GM12878 (cell line): Measurements from ENCODE around the gene CEP97. TPM values are rescaled to one million over a fixed set of nuclear protein-coding genes. Genes with fewer than 3 reads are reported as not detected.
"Not testable (repeated sequence)": the region's sequence is repeated elsewhere in the genome, so short reads cannot be mapped to it uniquely, and the experiment has no call there.

Experiments
- ATAC-seq: fragments of 200-7000 bp; cut with Tn5 transposase; 3 replicates; pipeline ENCODE4 v1.9.1; 2020; ENCODE audit warnings: mild to moderate bottlenecking, moderate library complexity
- BruUV-seq: library from RNA; stranded (reverse); fragments of 400-500 nt; replicated peaks from 2 replicates; lab custom pipeline; 2021; lab: Mats Ljungman, UMichigan
- CTCF ChIA-PET: fragments of 300-600 bp; sonication (Branson Sonifier 250); formaldehyde crosslinking; extraction: SDS; loops from one replicate; lab custom pipeline; 2021; ENCODE audit warnings: inconsistent platforms; lab: Yijun Ruan, JAX
- POLR2A ChIA-PET: fragments of 350-600 bp; formaldehyde crosslinking; extraction: SDS; loops from one replicate; lab custom pipeline; 2021; ENCODE audit warnings: inconsistent platforms; lab: Charles Lee
- RAD21 ChIA-PET: fragments of 300-600 bp; sonication (Branson Sonifier 250); formaldehyde crosslinking; loops from one replicate; lab custom pipeline; 2023; ENCODE audit warnings: antibody characterized with exemption; ENCODE audit not compliant: unreplicated experiment; lab: Charles Lee
- SMC1A ChIA-PET: fragments of 300-600 bp; sonication (Branson Sonifier 250); formaldehyde crosslinking; loops from one replicate; lab custom pipeline; 2023; ENCODE audit not compliant: unreplicated experiment, uncharacterized antibody; lab: Charles Lee
- DNase-seq: peaks from one replicate; pipeline ENCODE4 v3.0.0-alpha.2; 2011; ENCODE audit warnings: low read depth, low spot score
- FAIRE-seq: peaks from 3 replicates; lab custom pipeline; 2011; peaks lifted over from hg19 to GRCh38; lab: Jason Lieb, UNC
- H2AFZ ChIP-seq: 2 replicates; pipeline ENCODE4 v1.6.0; 2011; ENCODE audit warnings: low read depth, low read length, control low read depth; ENCODE audit not compliant: control insufficient read depth
- H3K27ac ChIP-seq: 2 replicates; pipeline ENCODE4 v1.5.1; 2011; ENCODE audit warnings: control low read depth; ENCODE audit not compliant: control insufficient read depth, insufficient read depth
- H3K27me3 ChIP-seq, 2 experiments: replicated peaks in 1 of 2; 2 replicates each; pipeline versions ENCODE4 v1.6.0 to v1.6.1; 2011; ENCODE audit warnings: low read length in 1 of 2; ENCODE audit not compliant: control insufficient read depth in 2 of 2, insufficient read depth in 2 of 2
- H3K36me3 ChIP-seq, 2 experiments: 2 replicates each; pipeline ENCODE4 v1.5.1; 2011; ENCODE audit warnings: low read length in 1 of 2; ENCODE audit not compliant: control insufficient read depth in 2 of 2, insufficient read depth in 2 of 2
- H3K4me1 ChIP-seq: 2 replicates; pipeline ENCODE4 v1.6.1; 2011; ENCODE audit warnings: mild to moderate bottlenecking, low read length, moderate library complexity, mixed read lengths; ENCODE audit not compliant: control insufficient read depth, insufficient read depth
- H3K4me2 ChIP-seq: 2 replicates; pipeline ENCODE4 v1.6.0; 2011; ENCODE audit warnings: control low read depth; ENCODE audit not compliant: control insufficient read depth, insufficient read depth
- H3K4me3 ChIP-seq: fragments of 200-600 bp; sonication (generic); 2 replicates; pipeline ENCODE4 v1.5.1; 2016
- H3K79me2 ChIP-seq: 2 replicates; pipeline ENCODE4 v1.6.0; 2011; ENCODE audit warnings: low read length; ENCODE audit not compliant: control insufficient read depth, insufficient read depth
- H3K9ac ChIP-seq: 2 replicates; pipeline ENCODE4 v1.8.0; 2011; ENCODE audit warnings: low read length, control low read depth, mixed read lengths; ENCODE audit not compliant: control insufficient read depth, insufficient read depth
- H3K9me3 ChIP-seq: replicated peaks from 3 replicates; pipeline ENCODE4 v1.5.1; 2011; ENCODE audit warnings: mild to moderate bottlenecking, low read length; ENCODE audit not compliant: control insufficient read depth, insufficient read depth
- H4K20me1 ChIP-seq: 2 replicates; pipeline ENCODE4 v1.6.0; 2011; ENCODE audit not compliant: control insufficient read depth, insufficient read depth
- EED ChIP-seq: sonication (generic); IDR thresholded peaks from 2 replicates; pipeline ENCODE4 v1.6.1; 2016; ENCODE audit warnings: antibody characterized with exemption, low read depth
- GABPA ChIP-seq: IDR thresholded peaks from 2 replicates; pipeline ENCODE4 v1.6.1; 2014; ENCODE audit warnings: antibody characterized with exemption, low read depth, mild to moderate bottlenecking, inconsistent platforms
- HCFC1 ChIP-seq: fragments of 150-350 bp; IDR thresholded peaks from 2 replicates; pipeline ENCODE4 v1.6.1; 2014; ENCODE audit warnings: low read length
- HDAC2 ChIP-seq: fragments of 200-600 bp; sonication (generic); IDR thresholded peaks from 2 replicates; pipeline ENCODE4 v1.6.1; 2017
- LARP7 ChIP-seq: fragments of 450-650 bp; IDR thresholded peaks from 2 replicates; pipeline ENCODE4 v1.6.1; 2017; ENCODE audit warnings: mild to moderate bottlenecking
- MTA3 ChIP-seq: IDR thresholded peaks from 2 replicates; pipeline ENCODE4 v1.6.1; 2012; ENCODE audit warnings: low read length, inconsistent platforms, borderline replicate concordance
- MXI1 ChIP-seq: fragments of 150-350 bp; IDR thresholded peaks from 2 replicates; pipeline ENCODE4 v1.6.1; 2011; ENCODE audit warnings: low read depth, mild to moderate bottlenecking, inconsistent platforms, low read length, improper control_type of control experiment
- NFYA ChIP-seq: IDR thresholded peaks from 2 replicates; pipeline ENCODE4 v1.6.1; 2011; ENCODE audit warnings: low read depth, mild to moderate bottlenecking, low read length, improper control_type of control experiment, borderline replicate concordance
- SUPT20H ChIP-seq: IDR thresholded peaks from 2 replicates; pipeline ENCODE4 v1.6.1; 2011; ENCODE audit warnings: low read depth, mild to moderate bottlenecking, low read length, moderate library complexity, borderline replicate concordance; ENCODE audit not compliant: control insufficient read depth
- TCF7 ChIP-seq: IDR thresholded peaks from 2 replicates; pipeline ENCODE4 v1.6.1; 2014; ENCODE audit warnings: antibody characterized with exemption, borderline replicate concordance
- YBX1 ChIP-seq: fragments of 450-650 bp; IDR thresholded peaks from 2 replicates; pipeline ENCODE4 v1.6.1; 2016; ENCODE audit warnings: antibody characterized with exemption
- ZNF384 ChIP-seq: IDR thresholded peaks from 2 replicates; pipeline ENCODE4 v1.6.1; 2012; ENCODE audit warnings: low read depth, mild to moderate bottlenecking, low read length, improper control_type of control experiment, borderline replicate concordance
- WGBS: methylation state at CpG from one replicate; pipeline ENCODE4 v1.1.6; 2016; ENCODE audit warnings: low lambda C conversion rate; ENCODE audit not compliant: insufficient replicate concordance, insufficient coverage; ENCODE audit errors: missing lambda C conversion rate; 5-methylcytosine and 5-hydroxymethylcytosine counted together
- in situ Hi-C: fragments of 300-500 bp; cut with MboI; formaldehyde crosslinking; loops from 9 replicates; pipeline ENCODE4 v1.14.3; 2018; ENCODE audit warnings: mixed read lengths
- intact Hi-C: fragments of 100-400 bp; cut with micrococcal nuclease; formaldehyde crosslinking; loops from one replicate; pipeline ENCODE4 v1.14.2; 2022; ENCODE audit not compliant: unreplicated experiment
- polyA plus RNA-seq, 11 experiments: library from polyadenylated mRNA; depleted of rRNA in 4 of 11; unstranded in 6 of 11; stranded (reverse) in 5 of 11; fragments of >200 nt; fragmentation: Nextera tagmentation in 4 of 11; fragmentation: Illumina TruSeq in 1 of 11; extraction: Ambion mirVana in 4 of 11; extraction: Trizol in 1 of 11; gene quantifications; 1 replicate in 1 of 11; 2 replicates in 10 of 11; pipeline versions ENCODE4 v1.2.1 to v1.2.3, GENCODE V29; 2011 to 2016; ENCODE audit warnings: inconsistent platforms in 2 of 11, missing spikeins in 2 of 11, low read depth in 1 of 11
- total RNA-seq, 4 experiments: library from RNA; depleted of rRNA in 3 of 4; stranded (reverse); fragments of >200 nt in 3 of 4; fragmentation: Illumina TruSeq in 1 of 4; extraction: Trizol in 1 of 4; gene quantifications; 2 replicates each; pipeline versions ENCODE4 v1.2.1 to v1.2.3, GENCODE V29; 2013 to 2021
- TF ChIP-seq, protein P1 (sequence below): IDR thresholded peaks from 2 replicates; pipeline ENCODE4 v1.6.1; 2011; ENCODE audit warnings: low read depth, mild to moderate bottlenecking, low read length, moderate library complexity, borderline replicate concordance; ENCODE audit errors: extremely low read depth

The CEP97 gene
- total and polyA plus RNA-seq, 10 of the 15 experiments (the other 5 are each of a cell fraction or from before 2014, with no cell fraction given), result 1.9 to 13.7 (median 5.8) TPM

DNA sequence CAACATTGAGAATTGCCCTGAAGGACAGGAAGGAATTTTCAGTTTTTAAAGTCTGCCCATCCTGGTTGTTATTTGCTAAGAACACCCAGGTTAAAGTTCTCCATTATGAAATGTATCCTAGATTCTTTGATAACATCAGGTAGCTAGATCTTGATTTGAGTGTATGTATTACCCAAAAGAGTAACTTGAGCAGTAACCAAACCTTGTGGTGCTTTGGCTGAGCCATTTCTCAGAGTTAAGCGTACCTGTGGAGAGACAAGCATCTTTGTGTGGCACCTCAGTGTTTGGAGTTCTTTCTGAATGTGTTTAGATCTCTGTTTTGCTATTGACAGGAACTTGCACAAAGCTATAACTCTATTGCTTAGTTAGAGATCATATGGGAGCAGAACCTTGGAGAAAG lies 20.4 kb downstream of the CEP97 start:
- 94% methylated on average over 1 of the region's 1 CpG for WGBS
- POLR2A ChIA-PET, result no interaction called here
- no peak for ATAC-seq
- SMC1A ChIA-PET, result interaction anchor here (0.8 to 0.9 kb wide), 2 partner anchors 21 to 484 kb away, joined by 3 read pairs; no protein-coding TSS in a partner anchor
- H3K79me2 ChIP-seq, result no peaks in the 10 kb centered on the region
- no peaks in the 10 kb centered on the region for H3K36me3 ChIP-seq
- CTCF ChIA-PET, result interaction anchor here (0.6 kb wide), 1 partner anchor 1739 kb away, joined by 3 read pairs; no protein-coding TSS in a partner anchor
- H3K27ac ChIP-seq, result no peak overlapping the region
- no peak overlapping the region for H3K4me2 ChIP-seq
- H2AFZ ChIP-seq, result no peak overlapping the region
- no peak for FAIRE-seq
- no peaks in the 10 kb centered on the region for H3K4me1 ChIP-seq
- DNase-seq, result no peak
- no peaks in the 10 kb centered on the region for H3K27me3 ChIP-seq
- no peak for TF ChIP-seq ZNF384
- no peak for TF ChIP-seq EED
- TF ChIP-seq NFYA, result no peak
- TF ChIP-seq GABPA, result no peak
- TF ChIP-seq HCFC1, result no peak
- TF ChIP-seq, protein P1, sequence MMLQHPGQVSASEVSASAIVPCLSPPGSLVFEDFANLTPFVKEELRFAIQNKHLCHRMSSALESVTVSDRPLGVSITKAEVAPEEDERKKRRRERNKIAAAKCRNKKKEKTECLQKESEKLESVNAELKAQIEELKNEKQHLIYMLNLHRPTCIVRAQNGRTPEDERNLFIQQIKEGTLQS, result no peak
- no peak for TF ChIP-seq MXI1
- no peak for TF ChIP-seq TCF7
- TF ChIP-seq SUPT20H, result no peak
- TF ChIP-seq LARP7, result no peak
- TF ChIP-seq YBX1, result no peak
- TF ChIP-seq HDAC2, result no peak
- TF ChIP-seq MTA3, result no peak
- H3K4me3 ChIP-seq, result no peak overlapping the region
- BruUV-seq, result no TSS peak
- H4K20me1 ChIP-seq, result no peaks in the 10 kb centered on the region
- H3K9me3 ChIP-seq, result no peaks in the 10 kb centered on the region
- no peak overlapping the region for H3K9ac ChIP-seq
- RAD21 ChIA-PET, result no interaction called here
- intact Hi-C loops, result no loop called here
- in situ Hi-C loops, result no loop called here

GRCh38 chr3:101745934-101746333 lies 21.5 kb downstream of the CEP97 start:
- H3K27me3 ChIP-seq, ATAC-seq, RAD21 ChIA-PET, DNase-seq, H4K20me1 ChIP-seq, BruUV-seq, H3K4me3 ChIP-seq, CTCF ChIA-PET, H3K79me2 ChIP-seq, in situ Hi-C loops, H3K4me2 ChIP-seq, H3K4me1 ChIP-seq, H2AFZ ChIP-seq, H3K36me3 ChIP-seq, FAIRE-seq, H3K9me3 ChIP-seq, SMC1A ChIA-PET, POLR2A ChIA-PET, intact Hi-C loops, H3K27ac ChIP-seq, H3K9ac ChIP-seq: not testable (repeated sequence)
- WGBS, result 100% methylated on average over 1 of the region's 1 CpG
